ENCODE data around the gene SMAP2.

DNA sequence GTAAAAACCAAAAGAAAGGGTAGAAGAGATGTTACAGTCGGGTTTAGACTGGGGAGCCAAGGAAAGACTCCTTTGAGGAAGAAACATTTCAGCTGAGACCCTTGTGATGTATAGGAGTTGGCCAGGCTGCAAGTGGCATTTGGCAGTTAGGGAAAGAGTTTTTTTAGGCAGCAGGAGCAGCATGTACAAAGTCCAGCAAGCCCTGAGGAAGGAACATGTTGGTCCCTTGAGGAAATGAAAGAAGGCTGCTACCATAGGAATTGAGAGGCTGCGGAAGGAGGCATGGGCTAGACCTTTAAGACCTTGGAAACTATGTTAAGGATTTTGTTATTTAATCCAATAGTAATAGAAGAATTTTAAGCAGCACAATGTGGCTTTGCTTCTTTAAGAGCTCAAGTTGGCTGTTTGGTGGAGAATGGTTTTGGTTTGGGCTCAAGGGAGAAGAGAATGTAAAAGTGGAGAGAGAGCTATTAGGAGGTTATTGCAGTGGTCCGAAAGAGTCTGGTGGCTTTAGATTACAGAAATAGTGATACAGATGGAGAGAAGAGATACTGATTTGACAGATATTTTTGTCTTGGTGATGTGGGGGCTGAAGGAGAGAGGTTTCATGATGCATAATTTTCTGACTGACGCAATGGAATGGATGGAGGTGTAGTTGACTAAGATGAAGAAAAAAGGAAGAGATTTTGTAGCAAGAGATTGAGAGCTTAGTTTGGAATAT lies 26.6 kb downstream of the SMAP2 start:
- TF ChIP-seq, protein P1, sequence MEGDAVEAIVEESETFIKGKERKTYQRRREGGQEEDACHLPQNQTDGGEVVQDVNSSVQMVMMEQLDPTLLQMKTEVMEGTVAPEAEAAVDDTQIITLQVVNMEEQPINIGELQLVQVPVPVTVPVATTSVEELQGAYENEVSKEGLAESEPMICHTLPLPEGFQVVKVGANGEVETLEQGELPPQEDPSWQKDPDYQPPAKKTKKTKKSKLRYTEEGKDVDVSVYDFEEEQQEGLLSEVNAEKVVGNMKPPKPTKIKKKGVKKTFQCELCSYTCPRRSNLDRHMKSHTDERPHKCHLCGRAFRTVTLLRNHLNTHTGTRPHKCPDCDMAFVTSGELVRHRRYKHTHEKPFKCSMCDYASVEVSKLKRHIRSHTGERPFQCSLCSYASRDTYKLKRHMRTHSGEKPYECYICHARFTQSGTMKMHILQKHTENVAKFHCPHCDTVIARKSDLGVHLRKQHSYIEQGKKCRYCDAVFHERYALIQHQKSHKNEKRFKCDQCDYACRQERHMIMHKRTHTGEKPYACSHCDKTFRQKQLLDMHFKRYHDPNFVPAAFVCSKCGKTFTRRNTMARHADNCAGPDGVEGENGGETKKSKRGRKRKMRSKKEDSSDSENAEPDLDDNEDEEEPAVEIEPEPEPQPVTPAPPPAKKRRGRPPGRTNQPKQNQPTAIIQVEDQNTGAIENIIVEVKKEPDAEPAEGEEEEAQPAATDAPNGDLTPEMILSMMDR (IDR thresholded peaks at IDR 0.05): no peak
- TF ChIP-seq POLR2A (IDR thresholded peaks at IDR 0.05): no peak

Measured in body of pancreas (tissue), 4 donors.